Fibroblast of mammary gland (primary cell): ENCODE data around the gene CDC42SE2.
"Not testable (repeated sequence)": the region's sequence is repeated elsewhere in the genome, so short reads cannot be mapped to it uniquely, and the experiment has no call there.

ENCODE experiments used
- DNase-seq: peaks from one replicate; pipeline ENCODE4 v3.0.0-alpha.2; 2010; ENCODE audit warnings: low read depth
- H3K4me3 ChIP-seq: 2 replicates; pipeline ENCODE4 v1.5.1; 2011; ENCODE audit warnings: low read depth, mild to moderate bottlenecking, low read length, moderate library complexity; ENCODE audit not compliant: control insufficient read depth
- TF ChIP-seq, protein P1 (sequence below): conservative IDR thresholded peaks from 2 replicates; pipeline ENCODE4 v1.5.1; 2011; ENCODE audit warnings: low read depth, low read length, inconsistent platforms; ENCODE audit not compliant: control insufficient read depth, insufficient read depth

Gene CDC42SE2

DNA sequence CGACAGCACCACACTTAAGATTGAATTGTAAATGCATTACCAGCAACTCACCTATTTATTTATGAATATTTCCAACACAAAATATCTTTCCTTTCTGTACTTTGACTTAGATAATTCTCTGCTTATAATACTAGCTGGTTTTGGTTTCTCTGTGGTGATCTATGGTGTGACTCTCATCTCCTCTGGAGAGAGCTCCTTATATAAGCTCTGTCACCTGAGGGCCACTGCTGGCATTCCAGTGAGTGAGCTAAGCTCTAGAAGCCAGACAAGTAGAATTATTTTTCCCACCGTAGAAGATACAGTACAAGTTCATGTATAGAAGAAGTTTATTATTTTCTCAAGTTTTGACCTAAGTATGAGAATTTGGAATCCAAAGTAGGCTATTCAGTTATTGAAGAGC, 111.5 kb downstream of the CDC42SE2 start:
- TF ChIP-seq, protein P1, sequence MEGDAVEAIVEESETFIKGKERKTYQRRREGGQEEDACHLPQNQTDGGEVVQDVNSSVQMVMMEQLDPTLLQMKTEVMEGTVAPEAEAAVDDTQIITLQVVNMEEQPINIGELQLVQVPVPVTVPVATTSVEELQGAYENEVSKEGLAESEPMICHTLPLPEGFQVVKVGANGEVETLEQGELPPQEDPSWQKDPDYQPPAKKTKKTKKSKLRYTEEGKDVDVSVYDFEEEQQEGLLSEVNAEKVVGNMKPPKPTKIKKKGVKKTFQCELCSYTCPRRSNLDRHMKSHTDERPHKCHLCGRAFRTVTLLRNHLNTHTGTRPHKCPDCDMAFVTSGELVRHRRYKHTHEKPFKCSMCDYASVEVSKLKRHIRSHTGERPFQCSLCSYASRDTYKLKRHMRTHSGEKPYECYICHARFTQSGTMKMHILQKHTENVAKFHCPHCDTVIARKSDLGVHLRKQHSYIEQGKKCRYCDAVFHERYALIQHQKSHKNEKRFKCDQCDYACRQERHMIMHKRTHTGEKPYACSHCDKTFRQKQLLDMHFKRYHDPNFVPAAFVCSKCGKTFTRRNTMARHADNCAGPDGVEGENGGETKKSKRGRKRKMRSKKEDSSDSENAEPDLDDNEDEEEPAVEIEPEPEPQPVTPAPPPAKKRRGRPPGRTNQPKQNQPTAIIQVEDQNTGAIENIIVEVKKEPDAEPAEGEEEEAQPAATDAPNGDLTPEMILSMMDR, result no peak
- DNase-seq, result no peak
- H3K4me3 ChIP-seq, result no peak overlapping the region

DNA sequence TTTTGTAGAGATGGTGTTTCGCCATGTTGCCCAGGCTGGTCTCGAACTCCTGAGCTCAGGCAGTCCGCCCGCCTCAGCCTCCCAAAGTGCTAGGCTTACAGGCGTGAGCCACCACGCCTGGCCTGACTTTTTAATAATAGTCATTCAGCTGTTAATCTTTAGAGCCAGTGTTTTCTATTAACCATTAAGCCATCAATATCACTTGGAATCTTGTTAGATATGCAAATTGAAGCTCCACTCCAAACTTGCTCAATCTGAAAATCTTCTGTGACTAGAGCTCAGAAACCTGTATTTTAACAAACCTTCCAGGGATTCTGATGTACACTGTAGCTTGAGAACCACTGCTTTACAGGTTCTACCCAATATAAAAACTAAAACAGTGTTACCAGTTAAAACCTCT, 113.5 kb downstream of the CDC42SE2 start:
- no peak overlapping the region for H3K4me3 ChIP-seq
- TF ChIP-seq, protein P1, result no peak
- DNase-seq, result no peak

DNA sequence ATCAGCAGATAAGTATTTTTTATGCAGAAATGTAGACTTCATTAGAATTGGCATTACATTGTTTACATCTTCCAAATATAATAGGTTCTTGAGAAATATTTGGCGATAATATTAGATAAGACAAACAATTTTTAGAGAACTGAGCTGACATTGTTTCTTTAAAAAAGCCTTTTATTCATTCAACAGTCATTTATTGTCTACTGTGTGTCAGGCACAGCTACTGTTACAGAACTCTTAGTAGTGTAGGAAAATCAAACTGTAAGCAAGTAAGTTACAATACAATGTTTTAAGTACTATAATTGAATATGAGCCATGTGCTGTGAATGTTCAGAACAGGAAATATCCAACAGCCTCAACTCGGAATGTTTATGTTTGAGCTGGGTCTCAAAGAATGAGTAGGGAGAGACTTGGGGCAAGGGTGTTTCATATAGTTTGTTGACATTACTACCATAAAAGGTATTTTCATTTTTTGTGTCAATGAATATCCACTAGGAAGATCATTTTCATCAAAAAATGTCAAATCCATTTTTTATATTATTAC, 114.0 kb downstream of the CDC42SE2 start:
- H3K4me3 ChIP-seq, result no peak overlapping the region
- TF ChIP-seq, protein P1, result no peak
- no peak for DNase-seq

DNA sequence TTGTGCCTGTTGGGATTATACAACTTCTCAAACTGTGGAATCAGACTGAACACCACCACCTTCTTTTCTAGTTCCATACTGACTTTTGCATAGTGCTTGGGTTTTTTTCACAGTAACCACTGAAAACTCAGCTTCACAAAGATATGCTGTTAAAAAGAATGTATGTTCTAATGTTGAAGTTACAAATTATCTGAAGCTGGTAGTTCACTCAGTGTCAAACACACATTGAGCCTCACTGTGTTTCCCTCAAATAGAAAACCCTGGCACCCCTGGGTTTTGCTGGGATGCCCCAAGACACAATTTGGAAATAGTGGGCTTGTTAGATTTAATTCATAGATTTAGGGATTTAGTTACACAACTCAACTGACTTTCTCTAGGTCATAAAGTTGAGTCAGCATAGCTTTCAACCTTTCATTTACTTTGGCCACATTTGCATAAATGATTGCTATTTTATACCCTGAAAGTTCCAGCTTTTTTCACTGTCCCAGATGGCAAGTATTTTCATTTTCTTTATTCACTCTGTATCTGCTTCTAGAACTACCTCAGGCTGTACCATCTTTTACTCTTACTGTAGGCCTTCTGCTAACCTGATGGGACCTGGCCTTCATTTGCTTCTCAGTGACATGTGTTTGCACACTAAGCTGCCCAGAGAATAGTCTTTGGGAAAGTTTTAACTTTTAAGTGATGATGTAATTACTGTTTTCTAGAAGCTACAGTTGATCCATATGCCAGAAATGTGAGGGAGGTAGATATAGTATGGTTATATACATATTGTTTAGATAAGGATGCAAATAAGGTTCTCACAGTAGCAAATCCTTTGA, 115.1 kb downstream of the CDC42SE2 start:
- TF ChIP-seq, protein P1, result no peak
- no peak overlapping the region for H3K4me3 ChIP-seq
- no peak for DNase-seq

DNA sequence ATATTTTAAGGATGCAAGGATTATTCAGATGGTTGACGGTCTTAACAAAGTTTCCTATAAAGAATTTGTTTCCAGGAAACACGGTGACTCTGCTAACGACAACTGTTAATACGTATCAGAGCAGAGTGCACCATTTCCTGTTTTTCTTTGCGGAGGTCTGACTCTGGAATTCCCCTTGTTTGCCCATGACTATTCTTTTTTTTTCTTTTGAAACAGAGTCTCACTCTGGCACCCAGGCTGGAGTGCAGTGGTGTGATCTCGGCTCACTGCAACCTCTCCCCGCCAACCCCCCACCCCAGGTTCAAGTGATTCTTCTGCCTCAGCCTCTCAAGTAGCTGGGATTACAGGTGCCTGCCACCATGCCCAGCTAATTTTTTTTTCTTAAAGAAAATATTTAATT, 115.9 kb downstream of the CDC42SE2 start:
- TF ChIP-seq, protein P1, result no peak
- no peak overlapping the region for H3K4me3 ChIP-seq

DNA sequence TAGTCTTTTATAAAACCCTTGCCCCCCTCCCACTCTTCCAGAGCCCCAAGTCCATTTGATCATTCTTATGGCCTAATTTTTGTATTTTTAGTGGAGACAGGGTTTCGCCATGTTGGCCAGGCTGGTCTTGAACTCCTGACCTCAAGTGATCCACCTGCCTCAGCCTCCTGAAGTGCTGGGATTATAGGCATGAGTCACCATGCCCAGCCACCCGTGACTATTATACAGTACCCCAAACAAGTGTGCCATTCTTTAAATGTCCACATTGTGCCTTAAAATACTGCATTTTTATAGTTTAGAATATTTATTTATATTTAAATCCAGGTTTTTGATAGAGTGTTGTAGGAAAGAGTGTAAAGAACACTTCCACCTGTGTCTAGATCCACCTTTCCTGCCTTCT, 116.4 kb downstream of the CDC42SE2 start:
- not testable (repeated sequence) for DNase-seq, H3K4me3 ChIP-seq

More for the DNA sequence above, 115.9 kb downstream of the CDC42SE2 start:
- no peak for DNase-seq

DNA sequence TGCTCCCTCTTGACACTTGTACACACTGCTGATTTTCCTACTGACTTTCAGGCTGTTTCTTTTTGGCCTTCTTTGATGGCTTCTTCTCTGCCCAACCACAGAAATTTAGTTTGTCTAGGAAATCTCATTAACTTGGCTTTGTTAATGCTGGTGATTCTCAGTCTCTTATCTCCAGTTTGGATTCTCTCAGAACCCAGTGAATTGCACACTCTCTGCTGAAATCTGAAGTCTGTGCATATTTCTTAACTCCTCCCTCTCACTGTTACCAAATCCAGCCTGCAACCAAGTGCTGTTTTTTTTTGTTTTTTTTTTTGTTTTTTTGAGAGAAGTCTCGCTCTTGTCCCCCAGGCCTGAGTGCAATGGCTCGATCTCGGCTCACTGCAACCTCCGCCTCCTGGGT, 117.2 kb downstream of the CDC42SE2 start:
- no peak for DNase-seq
- no peak overlapping the region for H3K4me3 ChIP-seq
- TF ChIP-seq, protein P1, result no peak
